ENCODE results near the gene FAM174B. TPM values are rescaled to one million over a fixed set of nuclear protein-coding genes. Genes with fewer than 3 reads are reported as not detected.

FAM174B gene
- total and polyA plus RNA-seq, 10 of the 15 experiments (the other 5 are each of a cell fraction or from before 2014, with no cell fraction given) = 0.71 to 15.9 (median 4.2) TPM

GRCh38 chr15:92571824-92572223 lies 83.8 kb downstream of the FAM174B start:
- Histone ChIP-seq H3K4me2 (ENCODE audit: control insufficient read depth, insufficient read depth) (no peak overlapping the region), H2AFZ (ENCODE audit: control insufficient read depth, low read depth, low read length) (no peak overlapping the region), H3K9ac (ENCODE audit: control insufficient read depth, insufficient read depth, low read length) (no peak overlapping the region), H3K36me3 (ENCODE audit: control insufficient read depth in 2 of 2, insufficient read depth in 2 of 2, low read length in 1 of 2) (no peaks in the 10 kb centered on the region), H3K9me3 (replicated peaks; ENCODE audit: control insufficient read depth, insufficient read depth, low read length) (no peaks in the 10 kb centered on the region; the same call in 2 of the 3 replicates), H3K27ac (ENCODE audit: control insufficient read depth, insufficient read depth) (no peak overlapping the region), H3K4me3 (no peak overlapping the region), H3K27me3 (replicated peaks in 1 of 2; ENCODE audit: control insufficient read depth in 2 of 2, insufficient read depth in 2 of 2, low read length in 1 of 2) (peaks cover 0 to 5% of the 10 kb centered on the region in 2 experiments; a peak in 2 of 4 replicates), H3K79me2 (ENCODE audit: control insufficient read depth, insufficient read depth, low read length) (no peaks in the 10 kb centered on the region), H3K4me1 (ENCODE audit: control insufficient read depth, insufficient read depth, low read length) (no peaks in the 10 kb centered on the region), H4K20me1 (ENCODE audit: control insufficient read depth, insufficient read depth) (no peaks in the 10 kb centered on the region)
- CTCF ChIA-PET = no interaction called here
- RAD21 ChIA-PET (ENCODE audit: unreplicated experiment) = no interaction called here
- FAIRE-seq (no peak), ATAC-seq (no peak), DNase-seq (ENCODE audit: low read depth, low spot score) (no peak)
- intact Hi-C loops (cut with micrococcal nuclease; ENCODE audit: unreplicated experiment) = no loop called here
- WGBS (ENCODE audit: insufficient coverage, insufficient replicate concordance, low lambda C conversion rate, missing lambda C conversion rate) = 9% methylated on average over 4 of the region's 4 CpGs
- in situ Hi-C loops (cut with MboI) = no loop called here
- POLR2A ChIA-PET = no interaction called here
- BruUV-seq (replicated peaks) = no TSS peak
- SMC1A ChIA-PET (ENCODE audit: uncharacterized antibody, unreplicated experiment) = interaction anchor here (0.6 kb wide), 1 partner anchor 627 kb away, joined by 4 read pairs; no protein-coding TSS in a partner anchor
- TF ChIP-seq ZNF274 (IDR thresholded peaks at IDR 0.05; ENCODE audit: insufficient read depth, insufficient read length) = no peak

GRCh38 chr15:92570391-92570790 lies 85.2 kb downstream of the FAM174B start:
- H3K79me2 ChIP-seq (ENCODE audit: control insufficient read depth, insufficient read depth, low read length) = no peaks in the 10 kb centered on the region
- ChIA-PET CTCF (no interaction called here), RAD21 (ENCODE audit: unreplicated experiment) (no interaction called here), POLR2A (no interaction called here), SMC1A (ENCODE audit: uncharacterized antibody, unreplicated experiment) (no interaction called here)
- H3K9ac ChIP-seq (ENCODE audit: control insufficient read depth, insufficient read depth, low read length) = no peak overlapping the region
- no peak overlapping the region for H3K27ac ChIP-seq (ENCODE audit: control insufficient read depth, insufficient read depth)
- no TSS peak for BruUV-seq (replicated peaks)
- H3K4me3 ChIP-seq = no peak overlapping the region
- no peaks in the 10 kb centered on the region for H4K20me1 ChIP-seq (ENCODE audit: control insufficient read depth, insufficient read depth)
- in situ Hi-C loops (cut with MboI) (no loop called here), intact Hi-C loops (cut with micrococcal nuclease; ENCODE audit: unreplicated experiment) (no loop called here)
- no peaks in the 10 kb centered on the region for H3K4me1 ChIP-seq (ENCODE audit: control insufficient read depth, insufficient read depth, low read length)
- H3K27me3 ChIP-seq (replicated peaks in 1 of 2; ENCODE audit: control insufficient read depth in 2 of 2, insufficient read depth in 2 of 2, low read length in 1 of 2) = peaks cover 0 to 5% of the 10 kb centered on the region in 2 experiments; a peak in 2 of 4 replicates
- H3K9me3 ChIP-seq (replicated peaks; ENCODE audit: control insufficient read depth, insufficient read depth, low read length) = no peaks in the 10 kb centered on the region; the same call in 2 of the 3 replicates
- H3K4me2 ChIP-seq (ENCODE audit: control insufficient read depth, insufficient read depth) = no peak overlapping the region
- WGBS (ENCODE audit: insufficient coverage, insufficient replicate concordance, low lambda C conversion rate, missing lambda C conversion rate) = 34% methylated on average over 7 of the region's 7 CpGs
- no peak for ATAC-seq
- no peak overlapping the region for H2AFZ ChIP-seq (ENCODE audit: control insufficient read depth, low read depth, low read length)
- DNase-seq (ENCODE audit: low read depth, low spot score) = no peak
- no peak for FAIRE-seq
- no peaks in the 10 kb centered on the region for H3K36me3 ChIP-seq (ENCODE audit: control insufficient read depth in 2 of 2, insufficient read depth in 2 of 2, low read length in 1 of 2)
- TF ChIP-seq RB1 (IDR thresholded peaks at IDR 0.05; ENCODE audit: borderline replicate concordance) (no peak), YY1 (IDR thresholded peaks at IDR 0.05; ENCODE audit: low read depth, low read length) (no peak), CEBPB (IDR thresholded peaks at IDR 0.05; ENCODE audit: borderline replicate concordance in 1 of 2, low read depth in 2 of 2, low read length in 2 of 2) (no peak), USF2 (IDR thresholded peaks at IDR 0.05; ENCODE audit: borderline replicate concordance, low read depth, low read length) (no peak), TBL1XR1 (IDR thresholded peaks at IDR 0.05; ENCODE audit: low read depth, low read length) (no peak), NKRF (conservative IDR thresholded peaks at IDR 0.05) (no peak), MYB (IDR thresholded peaks at IDR 0.05; ENCODE audit: borderline replicate concordance, low read depth, low read length) (no peak), NR2C1 (IDR thresholded peaks at IDR 0.05) (no peak), SMAD5 (IDR thresholded peaks at IDR 0.05; ENCODE audit: low read depth) (no peak), RELB (IDR thresholded peaks at IDR 0.05; ENCODE audit: low read depth) (no peak), STAT1 (conservative IDR thresholded peaks at IDR 0.05) (no peak), SP1 (IDR thresholded peaks at IDR 0.05; ENCODE audit: low read depth, low read length) (no peak), ETV6 (conservative IDR thresholded peaks at IDR 0.05 in 1 of 2, IDR thresholded peaks at IDR 0.05 in 1 of 2; ENCODE audit: borderline replicate concordance in 1 of 2, low read depth in 1 of 2) (no peak), CBFB (IDR thresholded peaks at IDR 0.05; ENCODE audit: low read depth) (no peak)
